IMR-90 (cell line): Measurements from ENCODE around the gene ADGRL1. TPM values are rescaled to one million over a fixed set of nuclear protein-coding genes. Genes with fewer than 3 reads are reported as not detected.

ENCODE experiments used
- ATAC-seq: fragments of 200-7000 bp; cut with Tn5 transposase; 2 replicates; pipeline ENCODE4 v1.9.1; 2020; ENCODE audit warnings: low read depth, mild to moderate bottlenecking, moderate library complexity
- BruUV-seq: library from RNA; stranded (reverse); fragments of 400-500 nt; replicated peaks from 2 replicates; lab custom pipeline; 2021; lab: Mats Ljungman, UMichigan
- CTCF ChIA-PET: fragments of 300-600 bp; formaldehyde crosslinking; extraction: SDS; loops from one replicate; lab custom pipeline; 2021; ENCODE audit warnings: antibody characterized with exemption; lab: Yijun Ruan, JAX
- POLR2A ChIA-PET: fragments of 300-600 bp; sonication (Branson Sonifier 250); formaldehyde crosslinking; loops from one replicate; lab custom pipeline; 2022; ENCODE audit warnings: antibody characterized with exemption; ENCODE audit not compliant: unreplicated experiment; lab: Charles Lee
- DNase-seq: peaks from one replicate; pipeline ENCODE4 v3.0.0; 2013
- H2AFZ ChIP-seq: replicated peaks from 2 replicates; pipeline ENCODE3; 2013; ENCODE audit warnings: low read length, mild to moderate bottlenecking; ENCODE audit not compliant: poor library complexity
- H2AK5ac ChIP-seq: 2 replicates; pipeline ENCODE4 v1.6.1; 2013; ENCODE audit warnings: low read depth, low read length, inconsistent platforms
- H2AK9ac ChIP-seq: replicated peaks from 2 replicates; pipeline ENCODE3; 2013; ENCODE audit warnings: mild to moderate bottlenecking, low read depth, low read length, moderate library complexity; ENCODE audit not compliant: poor library complexity
- H2BK120ac ChIP-seq: 2 replicates; pipeline ENCODE4 v1.6.1; 2013; ENCODE audit warnings: low read depth, low read length, inconsistent platforms
- H2BK15ac ChIP-seq: 3 replicates; pipeline ENCODE4 v1.6.1; 2013; ENCODE audit warnings: low read depth, low read length, inconsistent platforms
- H2BK20ac ChIP-seq: 2 replicates; pipeline ENCODE4 v1.6.1; 2013; ENCODE audit warnings: low read depth, mild to moderate bottlenecking, inconsistent platforms, low read length, moderate library complexity
- H2BK5ac ChIP-seq: 2 replicates; pipeline ENCODE4 v1.6.1; 2013; ENCODE audit warnings: mild to moderate bottlenecking, low read depth, low read length, inconsistent platforms; ENCODE audit not compliant: poor library complexity, severe bottlenecking
- H3K14ac ChIP-seq: replicated peaks from 2 replicates; pipeline ENCODE4 v1.6.1; 2013; ENCODE audit warnings: low read depth, low read length, inconsistent platforms
- H3K18ac ChIP-seq: 2 replicates; pipeline ENCODE4 v1.6.1; 2013; ENCODE audit warnings: low read depth, low read length, control low read depth
- H3K23ac ChIP-seq: 2 replicates; pipeline ENCODE4 v1.6.1; 2013; ENCODE audit warnings: low read depth, low read length, inconsistent platforms
- H3K27ac ChIP-seq: 2 replicates; pipeline ENCODE4 v1.5.1; 2013; ENCODE audit warnings: mild to moderate bottlenecking, control low read depth, low read length; ENCODE audit not compliant: insufficient read depth
- H3K27me3 ChIP-seq: 2 replicates; pipeline ENCODE4 v1.6.1; 2013; ENCODE audit warnings: low read length; ENCODE audit not compliant: control insufficient read depth, insufficient read depth
- H3K36me3 ChIP-seq: 2 replicates; pipeline ENCODE4 v1.6.1; 2013; ENCODE audit warnings: low read length, mixed read lengths; ENCODE audit not compliant: control insufficient read depth, insufficient read depth
- H3K4ac ChIP-seq: 2 replicates; pipeline ENCODE4 v1.6.1; 2013; ENCODE audit warnings: low read depth, low read length, inconsistent platforms
- H3K4me1 ChIP-seq: 2 replicates; pipeline ENCODE4 v1.6.1; 2013; ENCODE audit warnings: low read length, mixed read lengths; ENCODE audit not compliant: control insufficient read depth, insufficient read depth
- H3K4me2 ChIP-seq: 2 replicates; pipeline ENCODE4 v1.6.1; 2013; ENCODE audit warnings: low read depth, mild to moderate bottlenecking, control low read depth, low read length, moderate library complexity
- H3K4me3 ChIP-seq: 2 replicates; pipeline ENCODE4 v1.5.1; 2013; ENCODE audit warnings: low read depth, mild to moderate bottlenecking, control low read depth, low read length, moderate library complexity; ENCODE audit not compliant: insufficient read depth
- H3K56ac ChIP-seq: 2 replicates; pipeline ENCODE4 v1.6.1; 2013; ENCODE audit warnings: low read length, inconsistent platforms; ENCODE audit not compliant: insufficient read depth; ENCODE audit errors: extremely low read depth
- H3K79me1 ChIP-seq, 2 experiments: 2 replicates each; pipeline ENCODE4 v1.6.1; 2013; ENCODE audit warnings: low read length in 2 of 2, inconsistent platforms in 1 of 2, low read depth in 1 of 2
- H3K9ac ChIP-seq: 2 replicates; pipeline ENCODE4 v1.6.1; 2013; ENCODE audit warnings: low read depth, low read length, control low read depth
- H3K9me1 ChIP-seq: 2 replicates; pipeline ENCODE4 v1.6.1; 2013; ENCODE audit warnings: low read length, inconsistent platforms; ENCODE audit not compliant: insufficient read depth
- H3K9me3 ChIP-seq: 2 replicates; pipeline ENCODE4 v1.6.1; 2013; ENCODE audit warnings: low read length; ENCODE audit not compliant: control insufficient read depth, insufficient read depth
- H4K20me1 ChIP-seq: 2 replicates; pipeline ENCODE4 v1.6.1; 2013; ENCODE audit warnings: low read length, inconsistent platforms; ENCODE audit not compliant: insufficient read depth
- H4K5ac ChIP-seq: 2 replicates; pipeline ENCODE4 v1.6.1; 2013; ENCODE audit warnings: mild to moderate bottlenecking, low read depth, low read length, control low read depth
- H4K8ac ChIP-seq, 2 experiments: 2 replicates each; pipeline ENCODE4 v1.6.1; 2013; ENCODE audit warnings: low read depth in 2 of 2, low read length in 2 of 2, control low read depth in 1 of 2, inconsistent platforms in 1 of 2
- H4K91ac ChIP-seq: 2 replicates; pipeline ENCODE4 v1.6.1; 2013; ENCODE audit warnings: low read depth, low read length, inconsistent platforms; ENCODE audit not compliant: insufficient read depth
- BHLHE40 ChIP-seq: fragments of 150-350 bp; IDR thresholded peaks from 2 replicates; pipeline ENCODE4 v1.6.1; 2016; ENCODE audit warnings: mild to moderate bottlenecking, low read depth, low read length
- CEBPB ChIP-seq: IDR thresholded peaks from 2 replicates; pipeline ENCODE4 v1.6.1; 2012; ENCODE audit warnings: low read depth, low read length, improper control_type of control experiment
- CHD1 ChIP-seq: IDR thresholded peaks from 2 replicates; pipeline ENCODE4 v1.6.1; 2012; ENCODE audit warnings: low read depth, low read length, improper control_type of control experiment
- FOS ChIP-seq: fragments of 150-350 bp; IDR thresholded peaks from 2 replicates; pipeline ENCODE4 v1.6.1; 2016; ENCODE audit warnings: low read depth, low read length
- MAFK ChIP-seq: IDR thresholded peaks from 2 replicates; pipeline ENCODE4 v1.6.1; 2012; ENCODE audit warnings: low read depth, low read length, improper control_type of control experiment
- MAZ ChIP-seq: IDR thresholded peaks from 2 replicates; pipeline ENCODE4 v1.6.1; 2012; ENCODE audit warnings: low read depth, mild to moderate bottlenecking, low read length, improper control_type of control experiment, moderate library complexity, borderline replicate concordance
- MXI1 ChIP-seq: IDR thresholded peaks from 2 replicates; pipeline ENCODE4 v1.6.1; 2012; ENCODE audit warnings: low read depth, mild to moderate bottlenecking, low read length, moderate library complexity, borderline replicate concordance
- NFE2L2 ChIP-seq: fragments of 150-350 bp; IDR thresholded peaks from 2 replicates; pipeline ENCODE4 v1.6.1; 2016; ENCODE audit warnings: low read depth, mild to moderate bottlenecking, low read length
- POLR2A ChIP-seq: IDR thresholded peaks from 2 replicates; pipeline ENCODE4 v1.6.1; 2012; ENCODE audit warnings: mild to moderate bottlenecking, low read depth, low read length
- RAD21 ChIP-seq: IDR thresholded peaks from 2 replicates; pipeline ENCODE4 v1.6.1; 2012; ENCODE audit warnings: low read length, improper control_type of control experiment
- RCOR1 ChIP-seq: IDR thresholded peaks from 2 replicates; pipeline ENCODE4 v1.6.1; 2012; ENCODE audit warnings: mild to moderate bottlenecking, low read length, improper control_type of control experiment; ENCODE audit not compliant: insufficient replicate concordance
- RFX5 ChIP-seq: IDR thresholded peaks from 2 replicates; pipeline ENCODE4 v1.8.0; 2012; ENCODE audit warnings: low read depth, mild to moderate bottlenecking, low read length, moderate library complexity
- SMC3 ChIP-seq: fragments of 150-350 bp; IDR thresholded peaks from 2 replicates; pipeline ENCODE4 v1.6.1; 2016; ENCODE audit warnings: low read depth, mild to moderate bottlenecking, antibody characterized with exemption, low read length, moderate library complexity
- WGBS, 2 experiments: methylation state at CpG; one replicate each; pipeline versions ENCODE4 v1.1.5 to v1.1.7; 2013; ENCODE audit warnings: missing lambda C conversion rate in 2 of 2; ENCODE audit not compliant: insufficient read length in 1 of 2; ENCODE audit errors: extremely low coverage in 2 of 2; 5-methylcytosine and 5-hydroxymethylcytosine counted together
- dilution Hi-C: fragments of 300-500 bp; cut with HindIII; formaldehyde crosslinking; loops from one replicate; pipeline ENCODE4 v1.14.3; 2018; ENCODE audit warnings: low sequenced_read_pairs; ENCODE audit not compliant: unreplicated experiment
- in situ Hi-C: fragments of 300-500 bp; cut with MboI; formaldehyde crosslinking; loops from 3 replicates; pipeline ENCODE4 v1.14.3; 2019; ENCODE audit warnings: low sequenced_read_pairs, inconsistent platforms, mixed read lengths
- intact Hi-C: fragments of 100-400 bp; cut with micrococcal nuclease; formaldehyde crosslinking; loops from 2 replicates; pipeline ENCODE4 v1.10.0; 2022
- polyA plus RNA-seq, 3 experiments: library from polyadenylated mRNA; depleted of rRNA; stranded (reverse); fragments of >200 nt; gene quantifications; 2 replicates each; pipeline ENCODE4 v1.2.3, GENCODE V29; 2012; ENCODE audit warnings: low replicate concordance in 1 of 3
- total RNA-seq: library from RNA; depleted of rRNA; stranded (reverse); fragments of >200 nt; gene quantifications from 2 replicates; pipeline ENCODE4 v1.2.3, GENCODE V29; 2012
- TF ChIP-seq, protein P1 (sequence below): fragments of 150-350 bp; IDR thresholded peaks from 2 replicates; pipeline ENCODE4 v1.6.1; 2016; ENCODE audit warnings: low read depth, mild to moderate bottlenecking, low read length, moderate library complexity, borderline replicate concordance
- TF ChIP-seq, protein P2 (sequence below): conservative IDR thresholded peaks from 2 replicates; pipeline ENCODE4 v1.5.1; 2012; ENCODE audit warnings: mild to moderate bottlenecking, low read depth, low read length, improper control_type of control experiment
- TF ChIP-seq, protein P3 (sequence below): fragments of 150-350 bp; IDR thresholded peaks from 2 replicates; pipeline ENCODE4 v1.6.1; 2017; ENCODE audit warnings: mild to moderate bottlenecking, antibody characterized with exemption, low read length, low read depth

The ADGRL1 gene
- total and polyA plus RNA-seq, 2 of the 4 experiments (the other 2 are of a cell fraction) = 0.72 to 2.2 TPM

DNA sequence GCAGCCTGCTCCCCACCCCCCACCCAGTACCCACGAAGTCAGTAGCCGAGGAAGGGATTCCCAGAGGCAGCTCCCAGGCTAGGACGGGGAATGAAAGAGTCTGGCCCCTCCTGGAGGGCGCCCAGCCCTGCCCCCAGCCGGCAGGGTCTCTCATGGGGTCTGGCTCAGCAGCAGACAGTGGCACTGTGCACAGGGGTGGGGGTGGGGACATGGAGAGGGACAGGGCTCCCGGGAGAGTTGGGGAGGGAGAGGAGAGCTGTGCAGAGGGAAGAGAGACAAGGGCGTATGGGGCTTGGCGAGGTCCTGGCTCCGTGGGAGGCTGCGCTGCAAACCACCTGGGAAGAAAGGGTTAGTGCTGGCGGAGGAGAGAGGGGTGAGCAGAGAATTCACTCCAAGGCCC lies 41.9 kb downstream of the ADGRL1 start:
- dilution Hi-C loops = no loop called here
- Histone ChIP-seq H2BK120ac (no peak overlapping the region), H4K5ac (no peak overlapping the region), H3K23ac (no peak overlapping the region), H2BK5ac (no peak overlapping the region), H3K4me3 (no peak overlapping the region), H4K91ac (no peak overlapping the region), H3K18ac (no peak overlapping the region), H2BK15ac (no peak overlapping the region), H3K79me1 (no peaks in the 10 kb centered on the region), H3K4me2 (no peak overlapping the region), H3K36me3 (peaks cover 2% of the 10 kb centered on the region; the same call in 1 of the 2 replicates), H3K14ac (no peak overlapping the region), H3K27ac (no peak overlapping the region), H3K27me3 (peaks cover 3% of the 10 kb centered on the region; the same call in 1 of the 2 replicates), H4K8ac (no peak overlapping the region), H3K4ac (no peak overlapping the region), H3K9ac (no peak overlapping the region), H3K9me3 (no peaks in the 10 kb centered on the region), H3K4me1 (no peaks in the 10 kb centered on the region; the same call in 1 of the 2 replicates), H2AK9ac (no peak overlapping the region), H2BK20ac (no peak overlapping the region), H3K9me1 (no peaks in the 10 kb centered on the region), H2AK5ac (no peak overlapping the region), H4K20me1 (no peaks in the 10 kb centered on the region), H2AFZ (no peak overlapping the region), H3K56ac (no peak overlapping the region)
- DNase-seq = no peak
- ATAC-seq = no peak
- ChIA-PET CTCF (no interaction called here), POLR2A (no interaction called here)
- in situ Hi-C loops = no loop called here
- 80% methylated on average over 2 of the region's 11 CpGs; no CpG with 5 or more reads in 1 of the 2 experiments for WGBS, 2 experiments
- no TSS peak for BruUV-seq
- TF ChIP-seq MXI1 = no peak
- no peak for TF ChIP-seq CEBPB
- no peak for TF ChIP-seq FOS
- TF ChIP-seq CHD1 = no peak
- TF ChIP-seq NFE2L2 = no peak
- TF ChIP-seq RFX5 = no peak
- TF ChIP-seq POLR2A = no peak
- TF ChIP-seq MAFK = no peak
- TF ChIP-seq BHLHE40 = no peak
- no peak for TF ChIP-seq SMC3
- no peak for TF ChIP-seq MAZ
- TF ChIP-seq, protein P1, sequence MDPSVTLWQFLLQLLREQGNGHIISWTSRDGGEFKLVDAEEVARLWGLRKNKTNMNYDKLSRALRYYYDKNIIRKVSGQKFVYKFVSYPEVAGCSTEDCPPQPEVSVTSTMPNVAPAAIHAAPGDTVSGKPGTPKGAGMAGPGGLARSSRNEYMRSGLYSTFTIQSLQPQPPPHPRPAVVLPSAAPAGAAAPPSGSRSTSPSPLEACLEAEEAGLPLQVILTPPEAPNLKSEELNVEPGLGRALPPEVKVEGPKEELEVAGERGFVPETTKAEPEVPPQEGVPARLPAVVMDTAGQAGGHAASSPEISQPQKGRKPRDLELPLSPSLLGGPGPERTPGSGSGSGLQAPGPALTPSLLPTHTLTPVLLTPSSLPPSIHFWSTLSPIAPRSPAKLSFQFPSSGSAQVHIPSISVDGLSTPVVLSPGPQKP = no peak
- TF ChIP-seq, protein P2, sequence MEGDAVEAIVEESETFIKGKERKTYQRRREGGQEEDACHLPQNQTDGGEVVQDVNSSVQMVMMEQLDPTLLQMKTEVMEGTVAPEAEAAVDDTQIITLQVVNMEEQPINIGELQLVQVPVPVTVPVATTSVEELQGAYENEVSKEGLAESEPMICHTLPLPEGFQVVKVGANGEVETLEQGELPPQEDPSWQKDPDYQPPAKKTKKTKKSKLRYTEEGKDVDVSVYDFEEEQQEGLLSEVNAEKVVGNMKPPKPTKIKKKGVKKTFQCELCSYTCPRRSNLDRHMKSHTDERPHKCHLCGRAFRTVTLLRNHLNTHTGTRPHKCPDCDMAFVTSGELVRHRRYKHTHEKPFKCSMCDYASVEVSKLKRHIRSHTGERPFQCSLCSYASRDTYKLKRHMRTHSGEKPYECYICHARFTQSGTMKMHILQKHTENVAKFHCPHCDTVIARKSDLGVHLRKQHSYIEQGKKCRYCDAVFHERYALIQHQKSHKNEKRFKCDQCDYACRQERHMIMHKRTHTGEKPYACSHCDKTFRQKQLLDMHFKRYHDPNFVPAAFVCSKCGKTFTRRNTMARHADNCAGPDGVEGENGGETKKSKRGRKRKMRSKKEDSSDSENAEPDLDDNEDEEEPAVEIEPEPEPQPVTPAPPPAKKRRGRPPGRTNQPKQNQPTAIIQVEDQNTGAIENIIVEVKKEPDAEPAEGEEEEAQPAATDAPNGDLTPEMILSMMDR = no peak
- TF ChIP-seq, protein P3, sequence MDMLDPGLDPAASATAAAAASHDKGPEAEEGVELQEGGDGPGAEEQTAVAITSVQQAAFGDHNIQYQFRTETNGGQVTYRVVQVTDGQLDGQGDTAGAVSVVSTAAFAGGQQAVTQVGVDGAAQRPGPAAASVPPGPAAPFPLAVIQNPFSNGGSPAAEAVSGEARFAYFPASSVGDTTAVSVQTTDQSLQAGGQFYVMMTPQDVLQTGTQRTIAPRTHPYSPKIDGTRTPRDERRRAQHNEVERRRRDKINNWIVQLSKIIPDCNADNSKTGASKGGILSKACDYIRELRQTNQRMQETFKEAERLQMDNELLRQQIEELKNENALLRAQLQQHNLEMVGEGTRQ = no peak
- no peak for TF ChIP-seq RCOR1
- no peak for TF ChIP-seq RAD21
- intact Hi-C loops = no loop called here
